Neural cell (in vitro differentiated cells): ENCODE measurements around the gene PHAX.

Experiments
- POLR2AphosphoS5 ChIP-seq: IDR thresholded peaks from 2 replicates; pipeline ENCODE4 v1.6.1; 2012
- SMC3 ChIP-seq: fragments of 450-650 bp; conservative IDR thresholded peaks from 2 replicates; pipeline ENCODE4 v1.6.1; 2014; ENCODE audit warnings: antibody characterized with exemption, mild to moderate bottlenecking, moderate library complexity; ENCODE audit not compliant: poor library complexity
- TAF1 ChIP-seq: IDR thresholded peaks from 2 replicates; pipeline ENCODE4 v1.6.1; 2012; ENCODE audit warnings: low read depth
- TF ChIP-seq, protein P1 (sequence below): fragments of 450-650 bp; IDR thresholded peaks from 2 replicates; pipeline ENCODE4 v1.5.1; 2014; ENCODE audit warnings: antibody characterized with exemption, mild to moderate bottlenecking, moderate library complexity; ENCODE audit not compliant: poor library complexity, severe bottlenecking
- TF ChIP-seq, protein P2 (sequence below): IDR thresholded peaks from 2 replicates; pipeline ENCODE4 v1.6.1; 2012; ENCODE audit warnings: borderline replicate concordance

DNA sequence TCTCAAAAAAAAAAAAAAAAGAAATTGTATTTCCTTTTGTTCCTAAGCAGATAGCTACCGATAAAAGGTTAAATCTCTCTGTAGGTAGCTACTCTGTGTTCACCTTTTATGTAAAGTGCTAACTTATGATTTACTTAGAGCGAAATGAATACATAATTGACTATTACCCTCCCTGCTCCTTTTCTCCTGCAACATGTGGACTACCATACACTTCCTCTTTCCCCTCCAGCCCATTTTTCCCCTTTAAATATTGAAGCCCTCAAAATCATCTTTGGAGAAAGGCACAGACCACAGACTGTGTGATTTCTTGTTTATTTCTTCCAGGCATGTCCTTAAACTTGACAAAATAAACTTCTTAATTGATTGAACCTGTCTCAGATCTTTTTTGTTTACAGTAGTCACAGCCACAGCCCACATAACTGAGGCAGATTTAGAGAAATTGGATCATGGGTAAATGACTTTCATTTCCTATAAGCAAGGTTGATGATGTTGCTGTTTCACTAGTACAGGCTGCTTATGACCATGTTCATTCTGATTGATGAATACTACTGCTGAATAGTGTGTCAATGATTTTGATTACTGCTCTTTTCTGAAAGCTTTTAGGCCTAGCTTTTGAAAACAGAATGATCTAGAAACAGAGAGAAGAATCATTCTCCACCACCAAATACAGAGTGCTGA, 59.2 kb downstream of the PHAX start:
- no peak for TF ChIP-seq TAF1
- TF ChIP-seq, protein P1, sequence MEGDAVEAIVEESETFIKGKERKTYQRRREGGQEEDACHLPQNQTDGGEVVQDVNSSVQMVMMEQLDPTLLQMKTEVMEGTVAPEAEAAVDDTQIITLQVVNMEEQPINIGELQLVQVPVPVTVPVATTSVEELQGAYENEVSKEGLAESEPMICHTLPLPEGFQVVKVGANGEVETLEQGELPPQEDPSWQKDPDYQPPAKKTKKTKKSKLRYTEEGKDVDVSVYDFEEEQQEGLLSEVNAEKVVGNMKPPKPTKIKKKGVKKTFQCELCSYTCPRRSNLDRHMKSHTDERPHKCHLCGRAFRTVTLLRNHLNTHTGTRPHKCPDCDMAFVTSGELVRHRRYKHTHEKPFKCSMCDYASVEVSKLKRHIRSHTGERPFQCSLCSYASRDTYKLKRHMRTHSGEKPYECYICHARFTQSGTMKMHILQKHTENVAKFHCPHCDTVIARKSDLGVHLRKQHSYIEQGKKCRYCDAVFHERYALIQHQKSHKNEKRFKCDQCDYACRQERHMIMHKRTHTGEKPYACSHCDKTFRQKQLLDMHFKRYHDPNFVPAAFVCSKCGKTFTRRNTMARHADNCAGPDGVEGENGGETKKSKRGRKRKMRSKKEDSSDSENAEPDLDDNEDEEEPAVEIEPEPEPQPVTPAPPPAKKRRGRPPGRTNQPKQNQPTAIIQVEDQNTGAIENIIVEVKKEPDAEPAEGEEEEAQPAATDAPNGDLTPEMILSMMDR, result no peak
- no peak for TF ChIP-seq POLR2AphosphoS5
- TF ChIP-seq SMC3, result no peak
- TF ChIP-seq, protein P2, sequence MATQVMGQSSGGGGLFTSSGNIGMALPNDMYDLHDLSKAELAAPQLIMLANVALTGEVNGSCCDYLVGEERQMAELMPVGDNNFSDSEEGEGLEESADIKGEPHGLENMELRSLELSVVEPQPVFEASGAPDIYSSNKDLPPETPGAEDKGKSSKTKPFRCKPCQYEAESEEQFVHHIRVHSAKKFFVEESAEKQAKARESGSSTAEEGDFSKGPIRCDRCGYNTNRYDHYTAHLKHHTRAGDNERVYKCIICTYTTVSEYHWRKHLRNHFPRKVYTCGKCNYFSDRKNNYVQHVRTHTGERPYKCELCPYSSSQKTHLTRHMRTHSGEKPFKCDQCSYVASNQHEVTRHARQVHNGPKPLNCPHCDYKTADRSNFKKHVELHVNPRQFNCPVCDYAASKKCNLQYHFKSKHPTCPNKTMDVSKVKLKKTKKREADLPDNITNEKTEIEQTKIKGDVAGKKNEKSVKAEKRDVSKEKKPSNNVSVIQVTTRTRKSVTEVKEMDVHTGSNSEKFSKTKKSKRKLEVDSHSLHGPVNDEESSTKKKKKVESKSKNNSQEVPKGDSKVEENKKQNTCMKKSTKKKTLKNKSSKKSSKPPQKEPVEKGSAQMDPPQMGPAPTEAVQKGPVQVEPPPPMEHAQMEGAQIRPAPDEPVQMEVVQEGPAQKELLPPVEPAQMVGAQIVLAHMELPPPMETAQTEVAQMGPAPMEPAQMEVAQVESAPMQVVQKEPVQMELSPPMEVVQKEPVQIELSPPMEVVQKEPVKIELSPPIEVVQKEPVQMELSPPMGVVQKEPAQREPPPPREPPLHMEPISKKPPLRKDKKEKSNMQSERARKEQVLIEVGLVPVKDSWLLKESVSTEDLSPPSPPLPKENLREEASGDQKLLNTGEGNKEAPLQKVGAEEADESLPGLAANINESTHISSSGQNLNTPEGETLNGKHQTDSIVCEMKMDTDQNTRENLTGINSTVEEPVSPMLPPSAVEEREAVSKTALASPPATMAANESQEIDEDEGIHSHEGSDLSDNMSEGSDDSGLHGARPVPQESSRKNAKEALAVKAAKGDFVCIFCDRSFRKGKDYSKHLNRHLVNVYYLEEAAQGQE, result no peak
